Thymus (tissue), 11 donors: ENCODE results near the gene ZNF813. TPM values are rescaled to one million over a fixed set of nuclear protein-coding genes. Genes with fewer than 3 reads are reported as not detected.
"Not testable (repeated sequence)": the region's sequence is repeated elsewhere in the genome, so short reads cannot be mapped to it uniquely, and the experiment has no call there.

ENCODE experiments used
- DNase-seq, 9 donors: peaks; one replicate each; pipeline ENCODE4 v3.0.0-alpha.2; 2013; ENCODE audit warnings: low spot score in 9 of 9, low read depth in 6 of 9, missing footprints in 1 of 9
- H3K27ac ChIP-seq, 2 donors: one replicate each; pipeline ENCODE4 v1.5.1; 2013; ENCODE audit warnings: control low read depth in 1 of 2, low read depth in 1 of 2, low read length in 1 of 2, mild to moderate bottlenecking in 1 of 2, moderate library complexity in 1 of 2
- H3K27me3 ChIP-seq, 2 donors: one replicate each; pipeline ENCODE4 v1.5.1; 2013; ENCODE audit warnings: low read length in 1 of 2; ENCODE audit not compliant: control insufficient read depth in 2 of 2, insufficient read depth in 1 of 2
- H3K36me3 ChIP-seq, 2 donors: one replicate each; pipeline ENCODE4 v1.5.1; 2013; ENCODE audit warnings: low read length in 1 of 2, mild to moderate bottlenecking in 1 of 2, moderate library complexity in 1 of 2; ENCODE audit not compliant: control insufficient read depth in 2 of 2, insufficient read depth in 2 of 2
- H3K4me1 ChIP-seq, 2 donors: one replicate each; pipeline ENCODE4 v1.5.1; 2013; ENCODE audit warnings: low read length in 2 of 2; ENCODE audit not compliant: control insufficient read depth in 2 of 2, insufficient read depth in 2 of 2
- H3K4me3 ChIP-seq, 2 donors: one replicate each; pipeline ENCODE4 v1.5.1; 2013; ENCODE audit warnings: low read length in 2 of 2, control low read depth in 1 of 2, mild to moderate bottlenecking in 1 of 2
- H3K9me3 ChIP-seq, 2 donors: one replicate each; pipeline ENCODE4 v1.5.1; 2013; ENCODE audit warnings: low read length in 1 of 2, mild to moderate bottlenecking in 1 of 2; ENCODE audit not compliant: control insufficient read depth in 2 of 2, insufficient read depth in 1 of 2
- WGBS: extraction: QIAGEN DNeasy Blood & Tissue Kit; methylation state at CpG from one replicate; pipeline ENCODE4 v1.1.7; 2013; 5-methylcytosine and 5-hydroxymethylcytosine counted together
- polyA plus RNA-seq: library from polyadenylated mRNA; stranded (reverse); fragments of 200-250 nt; gene quantifications from one replicate; pipeline ENCODE4 v1.2.3, GENCODE V29; 2013
- total RNA-seq: library from RNA; stranded (reverse); fragments of 120-200 nt; gene quantifications from one replicate; pipeline ENCODE4 v1.2.4, GENCODE V29; 2013
- donor health status: healthy.

ZNF813 gene
- total and polyA plus RNA-seq, 2 donors: 2.5 to 4.6 TPM

GRCh38 chr19:53432088-53432661 lies 35.4 kb upstream of the ZNF813 start:
- Histone ChIP-seq H3K9me3 (no peaks in the 10 kb centered on the region), H3K4me1 (peaks cover 3 to 4% of the 10 kb centered on the region in 2 donors), H3K27me3 (peaks cover 0 to 2% of the 10 kb centered on the region in 2 donors), H3K36me3 (peaks cover 9 to 19% of the 10 kb centered on the region in 2 donors), H3K27ac (peak overlapping the region; percentile 69 to 81), H3K4me3 (peak overlapping the region; percentile 73)
- 1% methylated on average over 30 of the region's 30 CpGs for WGBS
- DNase-seq: no peak

GRCh38 chr19:53443809-53444208 lies 23.7 kb upstream of the ZNF813 start:
- not testable (repeated sequence) for H3K4me1 ChIP-seq, DNase-seq, H3K4me3 ChIP-seq, H3K27ac ChIP-seq, H3K27me3 ChIP-seq
- Histone ChIP-seq H3K9me3 (peaks cover 13 to 14% of the 10 kb centered on the region in 2 donors), H3K36me3 (peaks cover 6 to 55% of the 10 kb centered on the region in 2 donors)
- WGBS: 95% methylated on average over 2 of the region's 2 CpGs

GRCh38 chr19:53447196-53447595 lies 20.3 kb upstream of the ZNF813 start:
- 98% methylated on average over 5 of the region's 5 CpGs for WGBS
- not testable (repeated sequence) for H3K4me3 ChIP-seq, H3K27ac ChIP-seq, H3K4me1 ChIP-seq, H3K27me3 ChIP-seq, DNase-seq
- peaks cover 14 to 48% of the 10 kb centered on the region in 2 donors for H3K36me3 ChIP-seq
- H3K9me3 ChIP-seq: peaks cover 10 to 23% of the 10 kb centered on the region in 2 donors

- WGBS: 99% methylated on average over 9 of the region's 9 CpGs
- no peak overlapping the region for H3K27ac ChIP-seq
- H3K4me1 ChIP-seq: no peaks in the 10 kb centered on the region
- H3K27me3 ChIP-seq: no peaks in the 10 kb centered on the region
- peaks cover 19 to 32% of the 10 kb centered on the region in 2 donors for H3K36me3 ChIP-seq
- H3K4me3 ChIP-seq: no peak overlapping the region
- H3K9me3 ChIP-seq: peaks cover 14 to 30% of the 10 kb centered on the region in 2 donors
- DNase-seq: no peak
Observed at GRCh38 chr19:53455828-53456227, 11.7 kb upstream of the ZNF813 start.

- not testable (repeated sequence) for H3K4me3 ChIP-seq, H3K27me3 ChIP-seq, H3K27ac ChIP-seq, H3K4me1 ChIP-seq, H3K36me3 ChIP-seq, DNase-seq
- H3K9me3 ChIP-seq: peaks cover 6 to 27% of the 10 kb centered on the region in 2 donors
- WGBS: 83% methylated on average over 11 of the region's 11 CpGs
Observed at GRCh38 chr19:53460131-53460721, 7.3 kb upstream of the ZNF813 start.

- Histone ChIP-seq H3K9me3 (peaks cover 5 to 27% of the 10 kb centered on the region in 2 donors), H3K4me1 (no peaks in the 10 kb centered on the region), H3K27ac (no peak overlapping the region), H3K4me3 (no peak overlapping the region), H3K36me3 (no peaks in the 10 kb centered on the region), H3K27me3 (peaks cover 2 to 10% of the 10 kb centered on the region in 2 donors)
- no peak for DNase-seq
- WGBS: 98% methylated on average over 6 of the region's 6 CpGs
Observed at GRCh38 chr19:53461866-53462265, 5.7 kb upstream of the ZNF813 start.

GRCh38 chr19:53462861-53463260 lies 4.7 kb upstream of the ZNF813 start:
- Histone ChIP-seq H3K4me3 (no peak overlapping the region), H3K36me3 (no peaks in the 10 kb centered on the region), H3K9me3 (peaks cover 5 to 27% of the 10 kb centered on the region in 2 donors), H3K27me3 (peaks cover 2 to 10% of the 10 kb centered on the region in 2 donors), H3K4me1 (no peaks in the 10 kb centered on the region), H3K27ac (no peak overlapping the region)
- WGBS: 51% methylated on average over 14 of the region's 14 CpGs
- no peak for DNase-seq

- Histone ChIP-seq H3K36me3 (no peaks in the 10 kb centered on the region), H3K4me3 (no peak overlapping the region), H3K27ac (no peak overlapping the region), H3K9me3 (peaks cover 5 to 27% of the 10 kb centered on the region in 2 donors), H3K4me1 (peaks cover under 1% of the 10 kb centered on the region in 2 donors), H3K27me3 (peaks cover 2 to 10% of the 10 kb centered on the region in 2 donors)
- DNase-seq: no peak
- 18% methylated on average over 19 of the region's 19 CpGs for WGBS
Observed at GRCh38 chr19:53463263-53463662, 4.3 kb upstream of the ZNF813 start.

GRCh38 chr19:53466726-53467484 lies 628 bp upstream of the ZNF813 start:
- H3K27me3 ChIP-seq: peaks cover 2 to 10% of the 10 kb centered on the region in 2 donors
- H3K27ac ChIP-seq: no peak overlapping the region
- H3K9me3 ChIP-seq: peaks cover 5 to 12% of the 10 kb centered on the region in 2 donors
- 11% methylated on average over 31 of the region's 31 CpGs for WGBS
- peak in 1 of 9 donors; percentile 1 for DNase-seq
- H3K36me3 ChIP-seq: no peaks in the 10 kb centered on the region
- peak overlapping the region; percentile 64 to 77 for H3K4me3 ChIP-seq
- peaks cover 3 to 5% of the 10 kb centered on the region in 2 donors for H3K4me1 ChIP-seq
